ENCODE results near the gene KCNQ1. TPM values are rescaled to one million over a fixed set of nuclear protein-coding genes. Genes with fewer than 3 reads are reported as not detected.

Gene KCNQ1
- polyA plus RNA-seq, 1 donor (not counting 4 experiments of a cell fraction or from before 2014, with no cell fraction given) = not detected

- no peaks in the 10 kb centered on the region for H3K9me3 ChIP-seq (ENCODE audit: control insufficient read depth, low read depth, low read length)
- no peaks in the 10 kb centered on the region for H3K79me2 ChIP-seq (ENCODE audit: control insufficient read depth, insufficient read depth, low read length)
- H3K4me1 ChIP-seq (ENCODE audit: control insufficient read depth, extremely low read depth, insufficient read depth, low read length) = no peaks in the 10 kb centered on the region
- no peaks in the 10 kb centered on the region for H3K36me3 ChIP-seq (ENCODE audit: control insufficient read depth in 2 of 2, extremely low read depth in 1 of 2, insufficient read depth in 2 of 2, low read length in 2 of 2)
- no peak overlapping the region for H3K4me3 ChIP-seq (ENCODE audit: control insufficient read depth in 2 of 3, extremely low read depth in 1 of 3, insufficient read depth in 2 of 3, low read depth in 1 of 3, low read length in 3 of 3)
- no peaks in the 10 kb centered on the region for H3K9me1 ChIP-seq (ENCODE audit: control insufficient read depth, extremely low read depth, insufficient read depth, low read length)
- peaks cover 4% of the 10 kb centered on the region for H3K27me3 ChIP-seq (ENCODE audit: control insufficient read depth, extremely low read depth, insufficient read depth, low read length)
- H3K27ac ChIP-seq (ENCODE audit: control insufficient read depth, insufficient read depth, low read length) = no peak overlapping the region
- dilution Hi-C loops (cut with MboI; ENCODE audit: extremely low pct_ligation_motif_present, low sequenced_read_pairs) = no loop called here
- DNase-seq (ENCODE audit: low read depth, low spot score) (no peak), FAIRE-seq (no peak)
- no peak overlapping the region for H3K4me2 ChIP-seq (ENCODE audit: control insufficient read depth, extremely low read depth, insufficient read depth, low read depth, low read length)
- TF ChIP-seq CTCF (optimal IDR thresholded peaks at IDR 0.05 in 1 of 3, IDR thresholded peaks at IDR 0.05 in 1 of 3, conservative IDR thresholded peaks at IDR 0.05 in 1 of 3; ENCODE audit: extremely low read depth in 1 of 3, insufficient read depth in 2 of 3, low read length in 3 of 3) (no peak), EZH2 (IDR thresholded peaks at IDR 0.05; ENCODE audit: low read length) (no peak)
- no peak overlapping the region for H2AFZ ChIP-seq (ENCODE audit: control insufficient read depth, low read length)
- no peak overlapping the region for H3K9ac ChIP-seq (ENCODE audit: control insufficient read depth, extremely low read depth, insufficient read depth, low read length)
- H4K20me1 ChIP-seq (ENCODE audit: control insufficient read depth, extremely low read depth, insufficient read depth, low read length) = no peaks in the 10 kb centered on the region
Observed at GRCh38 chr11:2462986-2463765, 18.4 kb downstream of the KCNQ1 start.

- H3K27me3 ChIP-seq (ENCODE audit: control insufficient read depth, extremely low read depth, insufficient read depth, low read length) = peaks cover 4% of the 10 kb centered on the region
- no peak for DNase-seq (ENCODE audit: low read depth, low spot score)
- dilution Hi-C loops (cut with MboI; ENCODE audit: extremely low pct_ligation_motif_present, low sequenced_read_pairs) = no loop called here
Observed at GRCh38 chr11:2463766-2464277, 19.0 kb downstream of the KCNQ1 start.

More at GRCh38 chr11:2463766-2464277, 19.0 kb downstream of the KCNQ1 start:
- Histone ChIP-seq H2AFZ (ENCODE audit: control insufficient read depth, low read length) (no peak overlapping the region), H3K4me1 (ENCODE audit: control insufficient read depth, extremely low read depth, insufficient read depth, low read length) (no peaks in the 10 kb centered on the region), H3K36me3 (ENCODE audit: control insufficient read depth in 2 of 2, extremely low read depth in 1 of 2, insufficient read depth in 2 of 2, low read length in 2 of 2) (no peaks in the 10 kb centered on the region), H3K4me2 (ENCODE audit: control insufficient read depth, extremely low read depth, insufficient read depth, low read depth, low read length) (no peak overlapping the region), H3K9me3 (ENCODE audit: control insufficient read depth, low read depth, low read length) (no peaks in the 10 kb centered on the region), H4K20me1 (ENCODE audit: control insufficient read depth, extremely low read depth, insufficient read depth, low read length) (no peaks in the 10 kb centered on the region), H3K4me3 (ENCODE audit: control insufficient read depth in 2 of 3, extremely low read depth in 1 of 3, insufficient read depth in 2 of 3, low read depth in 1 of 3, low read length in 3 of 3) (no peak overlapping the region), H3K9ac (ENCODE audit: control insufficient read depth, extremely low read depth, insufficient read depth, low read length) (no peak overlapping the region), H3K79me2 (ENCODE audit: control insufficient read depth, insufficient read depth, low read length) (no peaks in the 10 kb centered on the region), H3K27ac (ENCODE audit: control insufficient read depth, insufficient read depth, low read length) (no peak overlapping the region), H3K9me1 (ENCODE audit: control insufficient read depth, extremely low read depth, insufficient read depth, low read length) (no peaks in the 10 kb centered on the region)
- no peak for FAIRE-seq
- TF ChIP-seq CTCF (optimal IDR thresholded peaks at IDR 0.05 in 1 of 3, IDR thresholded peaks at IDR 0.05 in 1 of 3, conservative IDR thresholded peaks at IDR 0.05 in 1 of 3; ENCODE audit: extremely low read depth in 1 of 3, insufficient read depth in 2 of 3, low read length in 3 of 3) (no peak), EZH2 (IDR thresholded peaks at IDR 0.05; ENCODE audit: low read length) (no peak)

All from keratinocyte (primary cell).